H9 (cell line): ENCODE data around the gene MARVELD1. TPM values are rescaled to one million over a fixed set of nuclear protein-coding genes. Genes with fewer than 3 reads are reported as not detected.
A peak's percentile ranks its signal among the peaks of the same experiment; 100 is the strongest.
"Not testable (repeated sequence)": the region's sequence is repeated elsewhere in the genome, so short reads cannot be mapped to it uniquely, and the experiment has no call there.

Source experiments
- DNase-seq: peaks from one replicate; pipeline ENCODE4 v3.0.0-alpha.2; 2017
- H2AFZ ChIP-seq: one replicate; pipeline ENCODE4 v1.6.1; 2013; ENCODE audit warnings: mild to moderate bottlenecking, low read length, control low read depth, moderate library complexity
- H2AK5ac ChIP-seq: 2 replicates; pipeline ENCODE4 v1.6.1; 2013; ENCODE audit warnings: low read length, control low read depth, mixed read lengths; ENCODE audit not compliant: insufficient read length
- H2BK120ac ChIP-seq: one replicate; pipeline ENCODE4 v1.6.1; 2013; ENCODE audit warnings: low read depth, mild to moderate bottlenecking, low read length, control low read depth, inconsistent platforms; ENCODE audit not compliant: poor library complexity, severe bottlenecking
- H2BK12ac ChIP-seq: 2 replicates; pipeline ENCODE4 v1.6.1; 2013; ENCODE audit warnings: low read length, control low read depth, mixed read lengths, low read depth; ENCODE audit not compliant: insufficient read length
- H2BK15ac ChIP-seq: 2 replicates; pipeline ENCODE4 v1.6.1; 2013; ENCODE audit warnings: low read depth, low read length, control low read depth
- H2BK20ac ChIP-seq: one replicate; pipeline ENCODE4 v1.6.1; 2013; ENCODE audit warnings: low read depth, mild to moderate bottlenecking, low read length, control low read depth, inconsistent platforms; ENCODE audit not compliant: poor library complexity, severe bottlenecking
- H2BK5ac ChIP-seq: 2 replicates; pipeline ENCODE4 v1.6.1; 2013; ENCODE audit warnings: low read length, control low read depth, mixed read lengths; ENCODE audit not compliant: insufficient read length
- H3K14ac ChIP-seq: 2 replicates; pipeline ENCODE4 v1.6.1; 2013; ENCODE audit warnings: low read length, control low read depth; ENCODE audit not compliant: insufficient read depth
- H3K18ac ChIP-seq: 2 replicates; pipeline ENCODE4 v1.6.1; 2013; ENCODE audit warnings: low read depth, mild to moderate bottlenecking, mixed read lengths, low read length, control low read depth; ENCODE audit not compliant: insufficient read length
- H3K23ac ChIP-seq: 2 replicates; pipeline ENCODE4 v1.6.1; 2013; ENCODE audit warnings: low read length, control low read depth, mixed read lengths, low read depth; ENCODE audit not compliant: insufficient read length
- H3K23me2 ChIP-seq: 2 replicates; pipeline ENCODE4 v1.6.1; 2013; ENCODE audit warnings: low read depth, mild to moderate bottlenecking, mixed read lengths, low read length, control low read depth; ENCODE audit not compliant: insufficient read length, poor library complexity, severe bottlenecking
- H3K27ac ChIP-seq: 2 replicates; pipeline ENCODE4 v1.5.1; 2013; ENCODE audit warnings: low read length, control low read depth, mixed read lengths, low read depth; ENCODE audit not compliant: insufficient read length
- H3K27me3 ChIP-seq: 2 replicates; pipeline ENCODE4 v1.6.1; 2013; ENCODE audit warnings: low read length, control low read depth, inconsistent platforms; ENCODE audit not compliant: insufficient read depth
- H3K4ac ChIP-seq: 2 replicates; pipeline ENCODE4 v1.6.1; 2013; ENCODE audit warnings: low read depth, mild to moderate bottlenecking, control low read depth, inconsistent platforms, low read length, moderate library complexity
- H3K4me1 ChIP-seq: 2 replicates; pipeline ENCODE4 v1.6.1; 2013; ENCODE audit warnings: low read length, control low read depth, inconsistent platforms; ENCODE audit not compliant: insufficient read depth
- H3K4me2 ChIP-seq: 2 replicates; pipeline ENCODE4 v1.6.1; 2013; ENCODE audit warnings: low read length, control low read depth, mixed read lengths; ENCODE audit not compliant: insufficient read length, insufficient read depth
- H3K56ac ChIP-seq: 2 replicates; pipeline ENCODE4 v1.6.1; 2013; ENCODE audit warnings: low read depth, mild to moderate bottlenecking, mixed read lengths, low read length, control low read depth; ENCODE audit not compliant: insufficient read length
- H3K79me1 ChIP-seq: 2 replicates; pipeline ENCODE4 v1.6.1; 2013; ENCODE audit warnings: low read depth, mild to moderate bottlenecking, moderate library complexity, low read length, control low read depth, inconsistent platforms; ENCODE audit not compliant: insufficient read depth, poor library complexity, severe bottlenecking
- H3K79me2 ChIP-seq: 2 replicates; pipeline ENCODE4 v1.6.1; 2013; ENCODE audit warnings: low read length, control low read depth, inconsistent platforms; ENCODE audit not compliant: insufficient read depth
- H3K9ac ChIP-seq: 2 replicates; pipeline ENCODE4 v1.6.1; 2013; ENCODE audit warnings: low read length, control low read depth, mixed read lengths; ENCODE audit not compliant: insufficient read length; ENCODE audit errors: extremely low read depth
- H3K9me3 ChIP-seq: one replicate; pipeline ENCODE4 v1.6.1; 2013; ENCODE audit warnings: low read depth, low read length, inconsistent platforms; ENCODE audit not compliant: control insufficient read depth
- H3T11ph ChIP-seq: one replicate; pipeline ENCODE4 v1.6.1; 2013; ENCODE audit warnings: mild to moderate bottlenecking, low read length, control low read depth, inconsistent platforms
- H4K20me1 ChIP-seq: one replicate; pipeline ENCODE4 v1.6.1; 2013; ENCODE audit not compliant: control insufficient read depth, insufficient read length, insufficient read depth
- H4K5ac ChIP-seq: 2 replicates; pipeline ENCODE4 v1.6.1; 2013; ENCODE audit warnings: low read depth, mild to moderate bottlenecking, mixed read lengths, low read length, control low read depth; ENCODE audit not compliant: insufficient read length
- H4K8ac ChIP-seq: replicated peaks from 2 replicates; pipeline ENCODE4 v1.6.1; 2013; ENCODE audit warnings: low read length, control low read depth, mixed read lengths, low read depth; ENCODE audit not compliant: insufficient read length
- H4K91ac ChIP-seq: 2 replicates; pipeline ENCODE4 v1.6.1; 2013; ENCODE audit warnings: low read depth, mild to moderate bottlenecking, moderate library complexity, mixed read lengths, low read length, control low read depth; ENCODE audit not compliant: insufficient read length
- H3K27ac Mint-ChIP-seq, 3 experiments: 2 replicates in 2 of 3; 3 replicates in 1 of 3; pipeline ENCODE4 v1.8.0; 2020 to 2021; ENCODE audit warnings: mixed read lengths in 3 of 3, mild to moderate bottlenecking in 1 of 3, moderate library complexity in 1 of 3
- H3K27me3 Mint-ChIP-seq: 2 replicates; pipeline ENCODE4 v1.8.0; 2021; ENCODE audit warnings: low read depth, mild to moderate bottlenecking, moderate library complexity, mixed read lengths
- H3K36me3 Mint-ChIP-seq, 3 experiments: 2 replicates in 2 of 3; 3 replicates in 1 of 3; pipeline ENCODE4 v1.8.0; 2020 to 2021; ENCODE audit warnings: low read depth in 3 of 3, mixed read lengths in 3 of 3; ENCODE audit not compliant: insufficient read depth in 1 of 3
- H3K4me1 Mint-ChIP-seq, 2 experiments: 2 replicates each; pipeline ENCODE4 v1.8.0; 2020; ENCODE audit warnings: mixed read lengths in 2 of 2
- H3K4me3 Mint-ChIP-seq, 2 experiments: 2 replicates in 1 of 2; 3 replicates in 1 of 2; pipeline ENCODE4 v1.8.0; 2020 to 2021; ENCODE audit warnings: mild to moderate bottlenecking in 2 of 2, mixed read lengths in 2 of 2, moderate library complexity in 1 of 2
- H3K9me3 Mint-ChIP-seq, 2 experiments: 2 replicates in 1 of 2; 3 replicates in 1 of 2; pipeline ENCODE4 v1.8.0; 2020; ENCODE audit warnings: mild to moderate bottlenecking in 2 of 2, mixed read lengths in 2 of 2, moderate library complexity in 1 of 2
- WGBS: extraction: QIAGEN DNeasy Blood & Tissue Kit; methylation state at CpG from one replicate; pipeline ENCODE4 v1.1.7; 2013; ENCODE audit warnings: missing lambda C conversion rate, low lambda C conversion rate, mixed read lengths; ENCODE audit not compliant: insufficient read length; ENCODE audit errors: extremely low coverage; 5-methylcytosine and 5-hydroxymethylcytosine counted together
- total RNA-seq: library from RNA; stranded (reverse); gene quantifications from 2 replicates; pipeline ENCODE4 v1.2.1, GENCODE V29; 2021
- TF ChIP-seq, protein P1 (sequence below): fragments of 200-600 bp; sonication (generic); conservative IDR thresholded peaks from 3 replicates; pipeline ENCODE4 v1.8.0; 2021; ENCODE audit warnings: antibody characterized with exemption, mild to moderate bottlenecking

MARVELD1 gene
- total RNA-seq, 1 experiment from 2014 or later = 26.7 TPM

DNA sequence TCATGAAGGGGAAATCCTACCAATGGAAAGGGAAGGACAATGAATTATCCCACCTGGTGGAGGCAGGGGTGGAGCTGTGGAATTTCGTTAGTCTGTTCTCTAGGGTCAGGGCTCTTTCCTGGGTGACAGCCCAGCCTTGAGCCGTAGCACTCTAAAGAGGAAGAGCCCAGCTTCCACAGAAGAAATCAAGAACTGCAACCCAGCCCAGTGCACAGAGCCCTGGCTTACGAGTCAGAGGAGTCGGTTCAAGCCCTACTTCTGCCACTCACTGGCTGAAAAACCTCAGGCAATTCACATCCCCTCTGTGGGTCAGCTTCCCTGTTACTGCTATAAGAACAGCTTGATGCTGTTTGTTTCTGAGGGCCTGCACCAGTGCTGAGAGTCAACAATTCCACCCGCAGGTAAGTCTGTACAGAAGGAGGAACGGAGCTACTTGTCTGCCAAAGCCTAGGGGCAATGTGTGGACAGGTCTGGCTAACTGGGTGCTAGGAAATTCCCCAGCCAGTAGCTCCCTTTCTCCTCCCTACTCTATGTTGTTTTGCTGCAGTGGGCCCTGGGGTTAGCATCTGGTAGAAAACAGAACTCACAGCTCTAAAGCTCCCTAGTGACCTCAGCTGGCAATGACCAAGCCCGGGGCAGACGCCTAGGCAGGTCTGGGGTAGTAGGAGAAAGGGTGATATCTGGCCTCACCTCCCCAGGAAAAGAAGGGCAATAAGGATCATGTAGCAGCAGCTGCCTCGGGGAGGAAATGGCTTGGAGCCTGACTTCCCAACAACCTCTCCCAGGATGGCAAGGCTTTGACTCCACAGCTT is 29.8 kb upstream of the MARVELD1 start:
- Histone ChIP-seq H2BK15ac (no peak overlapping the region), H3K9me3 (no peaks in the 10 kb centered on the region), H2BK5ac (no peak overlapping the region), H3K4me1 (peaks cover 4% of the 10 kb centered on the region; the same call in 1 of the 2 replicates), H4K5ac (no peak overlapping the region), H3K9ac (no peak overlapping the region), H4K91ac (no peak overlapping the region), H2BK12ac (no peak overlapping the region), H2AFZ (no peak overlapping the region), H2AK5ac (no peak overlapping the region), H2BK20ac (no peak overlapping the region), H3K27me3 (no peaks in the 10 kb centered on the region), H3K27ac (no peak overlapping the region), H4K8ac (no peak overlapping the region), H3K4ac (no peak overlapping the region), H3K79me1 (no peaks in the 10 kb centered on the region), H3K79me2 (no peaks in the 10 kb centered on the region), H3K23ac (no peak overlapping the region), H3K14ac (no peak overlapping the region), H3T11ph (no peak overlapping the region), H3K18ac (no peak overlapping the region), H3K23me2 (peaks cover 10% of the 10 kb centered on the region), H4K20me1 (no peaks in the 10 kb centered on the region), H2BK120ac (no peak overlapping the region), H3K4me2 (no peak overlapping the region), H3K56ac (no peak overlapping the region)
- no CpG with 5 or more reads among the region's 9 CpGs for WGBS
- Mint-ChIP-seq H3K9me3 (no peaks in the 10 kb centered on the region), H3K36me3 (peaks cover 0 to under 1% (median 0%) of the 10 kb centered on the region in 3 experiments; a peak in 2 of 7 replicates), H3K27me3 (peaks cover 9% of the 10 kb centered on the region), H3K4me1 (peaks cover 27% of the 10 kb centered on the region in 2 experiments), H3K27ac (peak overlapping the region in 2 of 3 experiments; percentile 53 to 78; a peak in 3 of 7 replicates), H3K4me3 (no peak overlapping the region)
- DNase-seq = peak; percentile 49
- TF ChIP-seq, protein P1, sequence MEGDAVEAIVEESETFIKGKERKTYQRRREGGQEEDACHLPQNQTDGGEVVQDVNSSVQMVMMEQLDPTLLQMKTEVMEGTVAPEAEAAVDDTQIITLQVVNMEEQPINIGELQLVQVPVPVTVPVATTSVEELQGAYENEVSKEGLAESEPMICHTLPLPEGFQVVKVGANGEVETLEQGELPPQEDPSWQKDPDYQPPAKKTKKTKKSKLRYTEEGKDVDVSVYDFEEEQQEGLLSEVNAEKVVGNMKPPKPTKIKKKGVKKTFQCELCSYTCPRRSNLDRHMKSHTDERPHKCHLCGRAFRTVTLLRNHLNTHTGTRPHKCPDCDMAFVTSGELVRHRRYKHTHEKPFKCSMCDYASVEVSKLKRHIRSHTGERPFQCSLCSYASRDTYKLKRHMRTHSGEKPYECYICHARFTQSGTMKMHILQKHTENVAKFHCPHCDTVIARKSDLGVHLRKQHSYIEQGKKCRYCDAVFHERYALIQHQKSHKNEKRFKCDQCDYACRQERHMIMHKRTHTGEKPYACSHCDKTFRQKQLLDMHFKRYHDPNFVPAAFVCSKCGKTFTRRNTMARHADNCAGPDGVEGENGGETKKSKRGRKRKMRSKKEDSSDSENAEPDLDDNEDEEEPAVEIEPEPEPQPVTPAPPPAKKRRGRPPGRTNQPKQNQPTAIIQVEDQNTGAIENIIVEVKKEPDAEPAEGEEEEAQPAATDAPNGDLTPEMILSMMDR = no peak

DNA sequence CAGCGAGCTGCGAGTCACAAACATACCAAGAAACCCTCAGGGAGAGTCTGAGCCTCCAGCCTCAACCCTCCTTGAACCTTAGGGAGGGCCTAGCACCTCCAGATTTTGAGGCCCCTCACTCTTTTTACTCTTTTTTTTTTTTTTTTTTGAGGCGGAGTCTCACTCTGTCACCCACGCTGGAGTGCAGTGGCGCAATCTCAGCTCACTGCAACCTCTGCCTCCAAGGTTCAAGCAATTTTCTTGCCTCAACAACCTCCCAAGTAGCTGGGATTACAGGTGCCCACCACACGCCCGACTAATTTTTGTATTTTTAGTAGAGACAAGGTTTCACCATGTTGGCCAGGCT is 29.2 kb upstream of the MARVELD1 start:
- H3K27me3 Mint-ChIP-seq, H4K91ac ChIP-seq, H2BK15ac ChIP-seq, H4K5ac ChIP-seq, H3K36me3 Mint-ChIP-seq, H3K56ac ChIP-seq, H3K9me3 ChIP-seq, H3K18ac ChIP-seq, H3T11ph ChIP-seq, H2BK20ac ChIP-seq, H3K79me1 ChIP-seq, DNase-seq, H2AFZ ChIP-seq, H4K20me1 ChIP-seq, H3K4ac ChIP-seq, H3K79me2 ChIP-seq, H3K27ac ChIP-seq, H2AK5ac ChIP-seq, H3K4me3 Mint-ChIP-seq, H3K9me3 Mint-ChIP-seq, H3K4me2 ChIP-seq, H3K14ac ChIP-seq, H3K4me1 ChIP-seq, H2BK12ac ChIP-seq, H2BK5ac ChIP-seq, H3K23ac ChIP-seq, H3K27me3 ChIP-seq, H3K9ac ChIP-seq, H2BK120ac ChIP-seq, H4K8ac ChIP-seq: not testable (repeated sequence)
- H3K23me2 ChIP-seq = peaks cover 10% of the 10 kb centered on the region
- H3K4me1 Mint-ChIP-seq = peaks cover 27% of the 10 kb centered on the region in 2 experiments
- WGBS = no CpG with 5 or more reads among the region's 7 CpGs
- H3K27ac Mint-ChIP-seq = 0 out of 7 replicates have a peak overlapping the region, but pooled peaks of 2 of the 3 experiments have one; percentile 53 to 78
